ENCODE results near the gene ZNF592.

- TF ChIP-seq EP300 (IDR thresholded peaks at IDR 0.05) (peak in 1 of 4 donors; percentile 19), POLR2A (IDR thresholded peaks at IDR 0.05) (peak in 3 of 4 donors; percentile 84 to 95 (median 91))
- TF ChIP-seq, protein P1, sequence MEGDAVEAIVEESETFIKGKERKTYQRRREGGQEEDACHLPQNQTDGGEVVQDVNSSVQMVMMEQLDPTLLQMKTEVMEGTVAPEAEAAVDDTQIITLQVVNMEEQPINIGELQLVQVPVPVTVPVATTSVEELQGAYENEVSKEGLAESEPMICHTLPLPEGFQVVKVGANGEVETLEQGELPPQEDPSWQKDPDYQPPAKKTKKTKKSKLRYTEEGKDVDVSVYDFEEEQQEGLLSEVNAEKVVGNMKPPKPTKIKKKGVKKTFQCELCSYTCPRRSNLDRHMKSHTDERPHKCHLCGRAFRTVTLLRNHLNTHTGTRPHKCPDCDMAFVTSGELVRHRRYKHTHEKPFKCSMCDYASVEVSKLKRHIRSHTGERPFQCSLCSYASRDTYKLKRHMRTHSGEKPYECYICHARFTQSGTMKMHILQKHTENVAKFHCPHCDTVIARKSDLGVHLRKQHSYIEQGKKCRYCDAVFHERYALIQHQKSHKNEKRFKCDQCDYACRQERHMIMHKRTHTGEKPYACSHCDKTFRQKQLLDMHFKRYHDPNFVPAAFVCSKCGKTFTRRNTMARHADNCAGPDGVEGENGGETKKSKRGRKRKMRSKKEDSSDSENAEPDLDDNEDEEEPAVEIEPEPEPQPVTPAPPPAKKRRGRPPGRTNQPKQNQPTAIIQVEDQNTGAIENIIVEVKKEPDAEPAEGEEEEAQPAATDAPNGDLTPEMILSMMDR (IDR thresholded peaks at IDR 0.05): peak in 4 of 6 experiments; percentile 9 to 48 (median 26)
These were observed 32.2 kb upstream of the ZNF592 start, which contains the start of gene SEC11A for GRCh38 chr15:84716036-84716732.

Measured in upper lobe of left lung (tissue), 4 donors.